ENCODE data around the gene C19orf38.
"Not testable (repeated sequence)": the region's sequence is repeated elsewhere in the genome, so short reads cannot be mapped to it uniquely, and the experiment has no call there.

The C19orf38 gene

GRCh38 chr19:10874024-10874423 is 25.8 kb downstream of the C19orf38 start:
- no peak for TF ChIP-seq CTCF (IDR thresholded peaks at IDR 0.05; ENCODE audit: control insufficient read depth, insufficient read depth, low read depth, low read length, missing control alignments)
- H3K4me3 ChIP-seq (ENCODE audit: control insufficient read depth, low read depth, low read length), result no peak overlapping the region

GRCh38 chr19:10876459-10877240 is 28.4 kb downstream of the C19orf38 start:
- no peak for TF ChIP-seq CTCF (IDR thresholded peaks at IDR 0.05; ENCODE audit: control insufficient read depth, insufficient read depth, low read depth, low read length, missing control alignments)
- H3K4me3 ChIP-seq (ENCODE audit: control insufficient read depth, low read depth, low read length), result no peak overlapping the region
- DNase-seq (ENCODE audit: low read depth), result no peak

More at GRCh38 chr19:10874024-10874423, 25.8 kb downstream of the C19orf38 start:
- no peak for DNase-seq (ENCODE audit: low read depth)

- DNase-seq (ENCODE audit: low read depth); H3K4me3 ChIP-seq (ENCODE audit: control insufficient read depth, low read depth, low read length): not testable (repeated sequence)
Measured at GRCh38 chr19:10877608-10878007, 29.4 kb downstream of the C19orf38 start.

GRCh38 chr19:10878253-10878652 is 30.0 kb downstream of the C19orf38 start:
- no peak for TF ChIP-seq CTCF (IDR thresholded peaks at IDR 0.05; ENCODE audit: control insufficient read depth, insufficient read depth, low read depth, low read length, missing control alignments)
- no peak overlapping the region for H3K4me3 ChIP-seq (ENCODE audit: control insufficient read depth, low read depth, low read length)
- DNase-seq (ENCODE audit: low read depth), result no peak

GRCh38 chr19:10881403-10882107 is 33.3 kb downstream of the C19orf38 start:
- no peak for TF ChIP-seq CTCF (IDR thresholded peaks at IDR 0.05; ENCODE audit: control insufficient read depth, insufficient read depth, low read depth, low read length, missing control alignments)
- DNase-seq (ENCODE audit: low read depth), result no peak
- H3K4me3 ChIP-seq (ENCODE audit: control insufficient read depth, low read depth, low read length), result no peak overlapping the region

GRCh38 chr19:10882108-10882457 is 33.9 kb downstream of the C19orf38 start:
- TF ChIP-seq CTCF (IDR thresholded peaks at IDR 0.05; ENCODE audit: control insufficient read depth, insufficient read depth, low read depth, low read length, missing control alignments), result no peak
- DNase-seq (ENCODE audit: low read depth), result no peak
- no peak overlapping the region for H3K4me3 ChIP-seq (ENCODE audit: control insufficient read depth, low read depth, low read length)

DNA sequence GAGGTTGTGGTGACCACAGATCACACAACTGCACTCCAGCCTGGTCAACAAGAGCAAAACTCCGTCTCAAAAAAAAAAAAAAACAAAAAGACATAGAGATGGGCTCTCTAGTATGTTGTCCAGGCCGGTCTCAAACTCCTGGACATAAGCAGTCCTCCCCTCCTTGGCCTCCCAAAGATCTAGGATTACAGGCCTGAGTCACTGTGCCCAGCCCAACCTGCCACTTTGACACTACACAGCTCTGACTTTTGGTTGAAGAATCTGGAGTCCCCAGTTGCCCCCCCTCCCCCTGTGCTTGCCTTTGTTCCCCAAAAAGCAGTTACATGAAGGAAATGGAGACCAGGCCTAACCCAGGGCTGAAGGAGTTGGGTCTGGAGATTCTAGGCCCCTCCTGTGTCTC is 36.1 kb downstream of the C19orf38 start:
- H3K4me3 ChIP-seq (ENCODE audit: control insufficient read depth, low read depth, low read length), result no peak overlapping the region
- TF ChIP-seq CTCF (IDR thresholded peaks at IDR 0.05; ENCODE audit: control insufficient read depth, insufficient read depth, low read depth, low read length, missing control alignments), result no peak
- no peak for DNase-seq (ENCODE audit: low read depth)

Data from AG09309 (cell line).